SK-N-MC (cell line): ENCODE measurements around the gene REEP3.

ENCODE experiments used
- DNase-seq: peaks from one replicate; pipeline ENCODE4 v3.0.0-alpha.2; 2011; ENCODE audit warnings: low read depth, low spot score
- H3K27ac ChIP-seq: fragments of 200-600 bp; sonication (generic); 2 replicates; pipeline ENCODE4 v1.5.1; 2016; ENCODE audit warnings: mixed run types
- H3K36me3 ChIP-seq: fragments of 200-600 bp; sonication (generic); 2 replicates; pipeline ENCODE4 v1.6.1; 2017; ENCODE audit warnings: antibody characterized with exemption, low read length, mixed read lengths; ENCODE audit not compliant: insufficient read depth
- H3K4me3 ChIP-seq: fragments of 200-600 bp; sonication (generic); 2 replicates; pipeline ENCODE4 v1.5.1; 2016
- H3K9ac ChIP-seq: fragments of 200-600 bp; sonication (generic); 2 replicates; pipeline ENCODE4 v1.8.0; 2017; ENCODE audit warnings: mixed run types, mixed read lengths; ENCODE audit not compliant: insufficient read length
- H3K9me3 ChIP-seq: fragments of 200-600 bp; sonication (generic); 2 replicates; pipeline ENCODE4 v1.6.1; 2017; ENCODE audit warnings: low read depth, mild to moderate bottlenecking, antibody characterized with exemption, low read length, moderate library complexity, mixed read lengths
- EZH2 ChIP-seq: fragments of 200-600 bp; sonication (generic); IDR thresholded peaks from one replicate; pipeline ENCODE4 v1.6.1; 2017; ENCODE audit warnings: antibody characterized with exemption
- FOXP2 ChIP-seq: optimal IDR thresholded peaks from 2 replicates; pipeline ENCODE3; 2011; ENCODE audit warnings: mild to moderate bottlenecking, moderate library complexity; ENCODE audit not compliant: insufficient read depth; ENCODE audit errors: extremely low read length, control extremely low read depth
- POLR2AphosphoS5 ChIP-seq: IDR thresholded peaks from 2 replicates; pipeline ENCODE4 v1.6.1; 2012; ENCODE audit warnings: mild to moderate bottlenecking, low read depth, low read length, borderline replicate concordance

REEP3 gene

GRCh38 chr10:63518690-63519288, 2.4 kb upstream of the REEP3 start:
- Histone ChIP-seq H3K36me3 (no peaks in the 10 kb centered on the region), H3K4me3 (no peak overlapping the region), H3K27ac (no peak overlapping the region), H3K9ac (no peak overlapping the region), H3K9me3 (no peaks in the 10 kb centered on the region)
- DNase-seq = no peak
- TF ChIP-seq FOXP2 (no peak), POLR2AphosphoS5 (no peak), EZH2 (no peak)

- Histone ChIP-seq H3K27ac (peak overlapping the region; percentile 73; the same call in 1 of the 2 replicates), H3K9me3 (no peaks in the 10 kb centered on the region), H3K9ac (peak overlapping the region; percentile 81), H3K4me3 (peak overlapping the region; percentile 85), H3K36me3 (no peaks in the 10 kb centered on the region)
- no peak for DNase-seq
- TF ChIP-seq POLR2AphosphoS5 = no peak
- no peak for TF ChIP-seq FOXP2
- TF ChIP-seq EZH2 = no peak
These were observed 445 bp downstream of the REEP3 start for GRCh38 chr10:63521416-63522276.

- Histone ChIP-seq H3K4me3 (peak overlapping the region; percentile 85), H3K9ac (peak overlapping the region; percentile 78), H3K36me3 (no peaks in the 10 kb centered on the region), H3K9me3 (no peaks in the 10 kb centered on the region), H3K27ac (0 out of 2 replicates have a peak overlapping the region, but pooled peaks have one; percentile 9)
- TF ChIP-seq POLR2AphosphoS5 = no peak
- no peak for DNase-seq
These were observed 1.1 kb downstream of the REEP3 start for GRCh38 chr10:63522277-63522687.

- Histone ChIP-seq H3K9me3 (no peaks in the 10 kb centered on the region), H3K27ac (no peak overlapping the region), H3K36me3 (no peaks in the 10 kb centered on the region), H3K4me3 (peak overlapping the region; percentile 85; the same call in 1 of the 2 replicates), H3K9ac (no peak overlapping the region)
- TF ChIP-seq POLR2AphosphoS5 (no peak), EZH2 (no peak), FOXP2 (no peak)
- no peak for DNase-seq
These were observed 1.8 kb downstream of the REEP3 start for GRCh38 chr10:63522995-63523394.

- TF ChIP-seq EZH2 = no peak
- no peak for TF ChIP-seq POLR2AphosphoS5
- TF ChIP-seq FOXP2 = no peak
- H3K36me3 ChIP-seq = no peaks in the 10 kb centered on the region
- no peak overlapping the region for H3K9ac ChIP-seq
- H3K4me3 ChIP-seq = no peak overlapping the region
- no peaks in the 10 kb centered on the region for H3K9me3 ChIP-seq
- DNase-seq = no peak
- no peak overlapping the region for H3K27ac ChIP-seq
These were observed 3.8 kb downstream of the REEP3 start for GRCh38 chr10:63525021-63525420.

- Histone ChIP-seq H3K36me3 (no peaks in the 10 kb centered on the region), H3K4me3 (no peak overlapping the region), H3K27ac (no peak overlapping the region), H3K9me3 (no peaks in the 10 kb centered on the region), H3K9ac (no peak overlapping the region)
- DNase-seq = no peak
- TF ChIP-seq POLR2AphosphoS5 = no peak
- no peak for TF ChIP-seq EZH2
- TF ChIP-seq FOXP2 = no peak
These were observed 6.2 kb downstream of the REEP3 start for GRCh38 chr10:63527401-63527800.

- no peak for TF ChIP-seq POLR2AphosphoS5
- Histone ChIP-seq H3K9ac (no peak overlapping the region), H3K9me3 (no peaks in the 10 kb centered on the region), H3K4me3 (no peak overlapping the region), H3K36me3 (no peaks in the 10 kb centered on the region), H3K27ac (no peak overlapping the region)
- no peak for DNase-seq
These were observed 7.0 kb downstream of the REEP3 start for GRCh38 chr10:63528084-63528744.

- no peak overlapping the region for H3K27ac ChIP-seq
- H3K9me3 ChIP-seq = no peaks in the 10 kb centered on the region
- TF ChIP-seq FOXP2 (no peak), EZH2 (no peak), POLR2AphosphoS5 (no peak)
- H3K9ac ChIP-seq = no peak overlapping the region
- H3K4me3 ChIP-seq = no peak overlapping the region
- no peak for DNase-seq
- H3K36me3 ChIP-seq = no peaks in the 10 kb centered on the region
These were observed 9.2 kb downstream of the REEP3 start for GRCh38 chr10:63530409-63530808.

GRCh38 chr10:63534723-63535122, 13.5 kb downstream of the REEP3 start:
- H3K36me3 ChIP-seq = no peaks in the 10 kb centered on the region
- TF ChIP-seq POLR2AphosphoS5 (no peak), EZH2 (no peak), FOXP2 (no peak)
- H3K9me3 ChIP-seq = no peaks in the 10 kb centered on the region
- no peak for DNase-seq
- no peak overlapping the region for H3K9ac ChIP-seq
- H3K27ac ChIP-seq = no peak overlapping the region
- H3K4me3 ChIP-seq = no peak overlapping the region
